Measurements from ENCODE around the gene ZNF212.

Gene ZNF212

GRCh38 chr7:149216402-149216801 is 23.0 kb upstream of the ZNF212 start:
- Histone ChIP-seq H3K79me2 (ENCODE audit: control insufficient read depth, low read length) (no peaks in the 10 kb centered on the region), H3K27ac (ENCODE audit: low read depth, low read length) (no peak overlapping the region), H3K4me1 (ENCODE audit: control insufficient read depth, low read length) (no peaks in the 10 kb centered on the region), H3K9me2 (replicated peaks; ENCODE audit: control insufficient read depth, low read length) (no peaks in the 10 kb centered on the region), H3K27me3 (ENCODE audit: control insufficient read depth, low read length) (no peaks in the 10 kb centered on the region), H3K4me3 (ENCODE audit: low read length) (no peak overlapping the region), H3K36me3 (ENCODE audit: control insufficient read depth, low read length) (peaks cover 89% of the 10 kb centered on the region), H3K9me3 (ENCODE audit: control insufficient read depth, insufficient read depth, low read length) (no peaks in the 10 kb centered on the region), H3K4me2 (ENCODE audit: low read length) (no peak overlapping the region), H3F3A (ENCODE audit: control insufficient read depth, insufficient read depth) (no peaks in the 10 kb centered on the region), H4K20me1 (ENCODE audit: control insufficient read depth, insufficient read depth, low read depth, low read length) (no peaks in the 10 kb centered on the region)
- TF ChIP-seq EZH2phosphoT487 (IDR thresholded peaks at IDR 0.05; ENCODE audit: borderline replicate concordance, low read length) = no peak

GRCh38 chr7:149217570-149217969 is 21.9 kb upstream of the ZNF212 start:
- H3K4me3 ChIP-seq (ENCODE audit: low read length) = no peak overlapping the region
- no peaks in the 10 kb centered on the region for H3K9me3 ChIP-seq (ENCODE audit: control insufficient read depth, insufficient read depth, low read length)
- H4K20me1 ChIP-seq (ENCODE audit: control insufficient read depth, insufficient read depth, low read depth, low read length) = no peaks in the 10 kb centered on the region
- no peak overlapping the region for H3K27ac ChIP-seq (ENCODE audit: low read depth, low read length)
- H3K4me1 ChIP-seq (ENCODE audit: control insufficient read depth, low read length) = no peaks in the 10 kb centered on the region
- TF ChIP-seq EZH2phosphoT487 (IDR thresholded peaks at IDR 0.05; ENCODE audit: borderline replicate concordance, low read length) = no peak
- TF ChIP-seq CTCF (IDR thresholded peaks at IDR 0.05; ENCODE audit: low read depth, low read length, poor library complexity, severe bottlenecking) = no peak
- H3K36me3 ChIP-seq (ENCODE audit: control insufficient read depth, low read length) = peaks cover 78% of the 10 kb centered on the region
- H3K27me3 ChIP-seq (ENCODE audit: control insufficient read depth, low read length) = no peaks in the 10 kb centered on the region
- H3F3A ChIP-seq (ENCODE audit: control insufficient read depth, insufficient read depth) = no peaks in the 10 kb centered on the region
- no peak overlapping the region for H3K4me2 ChIP-seq (ENCODE audit: low read length)
- H3K79me2 ChIP-seq (ENCODE audit: control insufficient read depth, low read length) = no peaks in the 10 kb centered on the region
- no peaks in the 10 kb centered on the region for H3K9me2 ChIP-seq (replicated peaks; ENCODE audit: control insufficient read depth, low read length)

- H3K27me3 ChIP-seq (ENCODE audit: control insufficient read depth, low read length) = no peaks in the 10 kb centered on the region
- peaks cover 72% of the 10 kb centered on the region for H3K36me3 ChIP-seq (ENCODE audit: control insufficient read depth, low read length)
- H3K4me3 ChIP-seq (ENCODE audit: low read length) = no peak overlapping the region
- H3K9me2 ChIP-seq (replicated peaks; ENCODE audit: control insufficient read depth, low read length) = no peaks in the 10 kb centered on the region
- H4K20me1 ChIP-seq (ENCODE audit: control insufficient read depth, insufficient read depth, low read depth, low read length) = no peaks in the 10 kb centered on the region
- no peaks in the 10 kb centered on the region for H3K79me2 ChIP-seq (ENCODE audit: control insufficient read depth, low read length)
- H3K9me3 ChIP-seq (ENCODE audit: control insufficient read depth, insufficient read depth, low read length) = no peaks in the 10 kb centered on the region
- no peaks in the 10 kb centered on the region for H3K4me1 ChIP-seq (ENCODE audit: control insufficient read depth, low read length)
- TF ChIP-seq EZH2phosphoT487 (IDR thresholded peaks at IDR 0.05; ENCODE audit: borderline replicate concordance, low read length) = no peak
- TF ChIP-seq CTCF (IDR thresholded peaks at IDR 0.05; ENCODE audit: low read depth, low read length, poor library complexity, severe bottlenecking) = no peak
- H3K27ac ChIP-seq (ENCODE audit: low read depth, low read length) = no peak overlapping the region
- H3F3A ChIP-seq (ENCODE audit: control insufficient read depth, insufficient read depth) = no peaks in the 10 kb centered on the region
- no peak overlapping the region for H3K4me2 ChIP-seq (ENCODE audit: low read length)
Measured at GRCh38 chr7:149218469-149219420, 20.7 kb upstream of the ZNF212 start.

- H3F3A ChIP-seq (ENCODE audit: control insufficient read depth, insufficient read depth) = no peaks in the 10 kb centered on the region
- H3K4me3 ChIP-seq (ENCODE audit: low read length) = no peak overlapping the region
- H3K36me3 ChIP-seq (ENCODE audit: control insufficient read depth, low read length) = peaks cover 69% of the 10 kb centered on the region
- no peaks in the 10 kb centered on the region for H3K4me1 ChIP-seq (ENCODE audit: control insufficient read depth, low read length)
- no peaks in the 10 kb centered on the region for H3K27me3 ChIP-seq (ENCODE audit: control insufficient read depth, low read length)
- TF ChIP-seq CTCF (IDR thresholded peaks at IDR 0.05; ENCODE audit: low read depth, low read length, poor library complexity, severe bottlenecking) = no peak
- no peak for TF ChIP-seq EZH2phosphoT487 (IDR thresholded peaks at IDR 0.05; ENCODE audit: borderline replicate concordance, low read length)
- H3K9me3 ChIP-seq (ENCODE audit: control insufficient read depth, insufficient read depth, low read length) = no peaks in the 10 kb centered on the region
- no peak overlapping the region for H3K27ac ChIP-seq (ENCODE audit: low read depth, low read length)
- no peaks in the 10 kb centered on the region for H3K9me2 ChIP-seq (replicated peaks; ENCODE audit: control insufficient read depth, low read length)
- no peaks in the 10 kb centered on the region for H3K79me2 ChIP-seq (ENCODE audit: control insufficient read depth, low read length)
- H3K4me2 ChIP-seq (ENCODE audit: low read length) = no peak overlapping the region
- no peaks in the 10 kb centered on the region for H4K20me1 ChIP-seq (ENCODE audit: control insufficient read depth, insufficient read depth, low read depth, low read length)
Measured at GRCh38 chr7:149220534-149220933, 18.9 kb upstream of the ZNF212 start.

All from DOHH2 (cell line).